ENCODE data around the gene LHFPL6.

- TF ChIP-seq CTCF (IDR thresholded peaks at IDR 0.05): no peak
- no peak for TF ChIP-seq POLR2A (IDR thresholded peaks at IDR 0.05)
Observed at GRCh38 chr13:39521701-39522100, 81.3 kb downstream of the LHFPL6 start.
